ENCODE measurements around the gene KDSR.

DNA sequence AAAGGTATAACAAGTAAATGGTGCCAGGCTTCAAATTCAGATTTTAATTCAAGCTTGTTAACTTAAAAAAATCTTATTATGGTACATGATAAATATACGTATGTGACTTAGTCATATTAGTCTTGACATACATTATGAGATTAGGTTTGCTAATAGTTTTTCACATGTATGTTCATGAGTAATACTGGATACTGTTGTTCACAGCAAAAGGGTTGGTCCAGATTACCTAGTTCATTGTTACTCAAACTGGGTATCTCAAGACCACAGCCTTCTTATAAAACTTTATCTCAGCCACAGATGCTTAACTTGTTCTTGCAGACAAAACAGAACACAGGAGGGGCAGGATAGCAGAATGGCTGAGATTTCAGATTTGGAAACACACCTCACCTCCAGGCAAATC, 28.5 kb upstream of the KDSR start:
- TF ChIP-seq POLR2A (IDR thresholded peaks at IDR 0.05) = no peak
- TF ChIP-seq, protein P1, sequence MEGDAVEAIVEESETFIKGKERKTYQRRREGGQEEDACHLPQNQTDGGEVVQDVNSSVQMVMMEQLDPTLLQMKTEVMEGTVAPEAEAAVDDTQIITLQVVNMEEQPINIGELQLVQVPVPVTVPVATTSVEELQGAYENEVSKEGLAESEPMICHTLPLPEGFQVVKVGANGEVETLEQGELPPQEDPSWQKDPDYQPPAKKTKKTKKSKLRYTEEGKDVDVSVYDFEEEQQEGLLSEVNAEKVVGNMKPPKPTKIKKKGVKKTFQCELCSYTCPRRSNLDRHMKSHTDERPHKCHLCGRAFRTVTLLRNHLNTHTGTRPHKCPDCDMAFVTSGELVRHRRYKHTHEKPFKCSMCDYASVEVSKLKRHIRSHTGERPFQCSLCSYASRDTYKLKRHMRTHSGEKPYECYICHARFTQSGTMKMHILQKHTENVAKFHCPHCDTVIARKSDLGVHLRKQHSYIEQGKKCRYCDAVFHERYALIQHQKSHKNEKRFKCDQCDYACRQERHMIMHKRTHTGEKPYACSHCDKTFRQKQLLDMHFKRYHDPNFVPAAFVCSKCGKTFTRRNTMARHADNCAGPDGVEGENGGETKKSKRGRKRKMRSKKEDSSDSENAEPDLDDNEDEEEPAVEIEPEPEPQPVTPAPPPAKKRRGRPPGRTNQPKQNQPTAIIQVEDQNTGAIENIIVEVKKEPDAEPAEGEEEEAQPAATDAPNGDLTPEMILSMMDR (IDR thresholded peaks at IDR 0.05 in 8 of 11, conservative IDR thresholded peaks at IDR 0.05 in 3 of 11) = no peak
